HepG2 (cell line): Measurements from ENCODE around the gene NUB1. TPM values are rescaled to one million over a fixed set of nuclear protein-coding genes. Genes with fewer than 3 reads are reported as not detected.

Source experiments
- ATAC-seq: fragments of 200-7000 bp; cut with Tn5 transposase; 3 replicates; pipeline ENCODE4 v1.9.1; 2020; ENCODE audit warnings: mild to moderate bottlenecking, moderate library complexity
- BruUV-seq: library from RNA; stranded (reverse); fragments of 400-500 nt; replicated peaks from 2 replicates; lab custom pipeline; 2021; lab: Mats Ljungman, UMichigan
- CTCF ChIA-PET: fragments of 300-600 bp; formaldehyde crosslinking; extraction: SDS; loops from one replicate; lab custom pipeline; 2021; ENCODE audit warnings: low total read pairs, inconsistent platforms, low intra/inter-chr PET ratio; lab: Yijun Ruan, JAX
- POLR2A ChIA-PET: fragments of 350-600 bp; sonication (Branson Sonifier 250); formaldehyde crosslinking; loops from one replicate; lab custom pipeline; 2020; ENCODE audit warnings: antibody characterized with exemption, inconsistent platforms; lab: Yijun Ruan, JAX
- DNase-seq: peaks from one replicate; pipeline ENCODE4 v3.0.0-alpha.2; 2015; ENCODE audit warnings: low spot score
- FAIRE-seq: peaks from 3 replicates; lab custom pipeline; 2011; peaks lifted over from hg19 to GRCh38; lab: Jason Lieb, UNC
- H2AFZ ChIP-seq: one replicate; pipeline ENCODE4 v1.6.1; 2011; ENCODE audit warnings: low read length, inconsistent platforms
- H3K27ac ChIP-seq: fragments of 300-600 bp; 3 replicates; pipeline ENCODE4 v1.8.0; 2011; ENCODE audit warnings: mixed run types, mild to moderate bottlenecking, mixed read lengths, low read length, inconsistent platforms; ENCODE audit not compliant: insufficient read depth; ENCODE audit errors: extremely low read length
- H3K27me3 ChIP-seq, 2 experiments: fragments of 200-600 bp in 1 of 2; 2 replicates in 1 of 2; 3 replicates in 1 of 2; pipeline versions ENCODE4 v1.6.0 to v1.8.0; 2011; ENCODE audit warnings: low read length in 2 of 2, mild to moderate bottlenecking in 2 of 2, moderate library complexity in 2 of 2, inconsistent platforms in 1 of 2; ENCODE audit not compliant: insufficient read depth in 2 of 2, control insufficient read depth in 1 of 2
- H3K36me3 ChIP-seq, 2 experiments: fragments of 200-600 bp in 1 of 2; replicated peaks in 1 of 2; 2 replicates in 1 of 2; 3 replicates in 1 of 2; pipeline versions ENCODE4 v1.5.1 to v1.8.0; 2011; ENCODE audit warnings: low read length in 2 of 2, inconsistent platforms in 1 of 2; ENCODE audit not compliant: insufficient read depth in 2 of 2, control insufficient read depth in 1 of 2
- H3K4me1 ChIP-seq: 2 replicates; pipeline ENCODE4 v1.5.1; 2012; ENCODE audit warnings: low read length, inconsistent platforms; ENCODE audit not compliant: insufficient read depth
- H3K4me2 ChIP-seq: 2 replicates; pipeline ENCODE4 v1.6.0; 2011; ENCODE audit warnings: low read depth, low read length, inconsistent platforms
- H3K4me3 ChIP-seq, 3 experiments: fragments of 200-600 bp in 1 of 3; sonication (generic), shearing (Covaris generic) in 1 of 3; replicated peaks in 1 of 3; 2 replicates each; pipeline ENCODE4 v1.5.1; 2011 to 2016; ENCODE audit warnings: low read length in 3 of 3, inconsistent platforms in 2 of 3, low read depth in 2 of 3, mild to moderate bottlenecking in 2 of 3, control low read depth in 1 of 3, mixed read lengths in 1 of 3; ENCODE audit not compliant: insufficient read depth in 1 of 3
- H3K79me2 ChIP-seq: one replicate; pipeline ENCODE4 v1.6.1; 2011; ENCODE audit warnings: low read length, inconsistent platforms; ENCODE audit not compliant: insufficient read depth
- H3K9ac ChIP-seq: 2 replicates; pipeline ENCODE4 v1.6.0; 2011; ENCODE audit warnings: mild to moderate bottlenecking, low read depth, low read length, inconsistent platforms; ENCODE audit not compliant: insufficient read depth
- H3K9me3 ChIP-seq: 2 replicates; pipeline ENCODE4 v1.5.1; 2012; ENCODE audit warnings: mild to moderate bottlenecking, low read length
- H4K20me1 ChIP-seq: 2 replicates; pipeline ENCODE4 v1.6.0; 2011; ENCODE audit warnings: inconsistent platforms, mild to moderate bottlenecking, low read length, moderate library complexity; ENCODE audit not compliant: insufficient read depth
- FOXP1 ChIP-seq, 2 experiments: fragments of 450-650 bp in 1 of 2; IDR thresholded peaks; 2 replicates each; pipeline ENCODE4 v1.6.1; 2017 to 2018; ENCODE audit warnings: antibody characterized with exemption in 1 of 2
- KLF11 ChIP-seq: IDR thresholded peaks from 2 replicates; pipeline ENCODE4 v1.6.1; 2016; ENCODE audit warnings: missing compliant biosample characterization
- ZKSCAN5 ChIP-seq: sonication (generic); formaldehyde crosslinking; IDR thresholded peaks from 2 replicates; pipeline ENCODE4 v1.5.1; 2020; ENCODE audit warnings: mild to moderate bottlenecking, missing genetic modification reagents
- ZNF598 ChIP-seq: sonication (generic); formaldehyde crosslinking; IDR thresholded peaks from 2 replicates; pipeline ENCODE4 v1.5.1; 2020; ENCODE audit warnings: mild to moderate bottlenecking, missing genetic modification reagents, borderline replicate concordance
- WGBS: methylation state at CpG from one replicate; pipeline ENCODE4 v1.1.6; 2017; ENCODE audit warnings: low lambda C conversion rate; 5-methylcytosine and 5-hydroxymethylcytosine counted together
- in situ Hi-C: cut with HindIII; loops from 2 replicates; pipeline ENCODE4 v1.10.0; 2017; ENCODE audit warnings: low pct_unique_long_range_greater_than_20kb; ENCODE audit not compliant: extremely low pct_ligation_motif_present
- intact Hi-C: fragments of 100-400 bp; cut with micrococcal nuclease; formaldehyde crosslinking; loops from one replicate; pipeline ENCODE4 v1.10.0; 2022; ENCODE audit not compliant: unreplicated experiment
- polyA plus RNA-seq, 8 experiments: library from polyadenylated mRNA; depleted of rRNA in 3 of 8; stranded (reverse) in 7 of 8; unstranded in 1 of 8; fragments of >200 nt; fragmentation: Illumina TruSeq in 4 of 8; extraction: Trizol in 4 of 8; gene quantifications; 2 replicates each; pipeline versions ENCODE4 v1.2.1 to v1.2.3, GENCODE V29; 2011 to 2016; ENCODE audit warnings: low read depth in 4 of 8, missing spikeins in 1 of 8, mixed read lengths in 1 of 8; ENCODE audit not compliant: insufficient read depth in 1 of 8
- total RNA-seq, 5 experiments: library from RNA; depleted of rRNA; stranded (reverse); fragments of >200 nt; fragmentation: Illumina TruSeq; extraction: Trizol; gene quantifications; 2 replicates each; pipeline ENCODE4 v1.2.3, GENCODE V29; 2016; ENCODE audit warnings: low read depth in 1 of 5
- TF ChIP-seq, protein P1 (sequence below): sonication (generic); formaldehyde crosslinking; IDR thresholded peaks from 2 replicates; pipeline ENCODE4 v1.9.0; 2022; ENCODE audit warnings: missing genetic modification reagents, mild to moderate bottlenecking, borderline replicate concordance
- TF ChIP-seq, protein P2 (sequence below): sonication (generic); formaldehyde crosslinking; IDR thresholded peaks from 2 replicates; pipeline ENCODE4 v1.4.0; 2020; ENCODE audit warnings: missing genetic modification reagents

Gene NUB1
- total and polyA plus RNA-seq, 2 of the 13 experiments (the other 11 are each of a cell fraction or from before 2014, with no cell fraction given), result 27.1 to 37.0 TPM

DNA sequence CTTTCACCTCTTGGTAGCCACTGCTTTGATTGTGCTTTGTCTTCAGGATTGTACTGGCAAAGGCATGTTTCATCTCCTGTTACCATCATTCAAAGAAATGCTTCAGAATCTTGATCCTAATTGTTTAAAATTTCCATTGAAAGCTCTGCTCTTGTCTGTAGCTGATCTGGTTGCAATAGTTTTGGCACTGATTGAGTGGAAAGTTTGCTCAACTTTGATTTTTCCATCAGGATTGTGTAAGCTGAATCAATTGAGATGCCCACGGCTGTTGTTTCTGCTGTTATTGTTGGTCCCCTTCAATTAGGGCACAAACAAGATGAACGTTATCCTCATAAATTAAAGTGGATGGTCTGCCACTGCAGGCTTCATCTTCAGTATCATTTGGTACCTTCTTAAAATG lies 14.6 kb upstream of the NUB1 start:
- in situ Hi-C loops (no loop called here), intact Hi-C loops (no loop called here)
- no peak for ATAC-seq
- H3K9me3 ChIP-seq, result no peaks in the 10 kb centered on the region
- H3K79me2 ChIP-seq, result no peaks in the 10 kb centered on the region
- 0% methylated on average over 2 of the region's 2 CpGs for WGBS
- H4K20me1 ChIP-seq, result no peaks in the 10 kb centered on the region
- POLR2A ChIA-PET, result no interaction called here
- TF ChIP-seq, protein P1, sequence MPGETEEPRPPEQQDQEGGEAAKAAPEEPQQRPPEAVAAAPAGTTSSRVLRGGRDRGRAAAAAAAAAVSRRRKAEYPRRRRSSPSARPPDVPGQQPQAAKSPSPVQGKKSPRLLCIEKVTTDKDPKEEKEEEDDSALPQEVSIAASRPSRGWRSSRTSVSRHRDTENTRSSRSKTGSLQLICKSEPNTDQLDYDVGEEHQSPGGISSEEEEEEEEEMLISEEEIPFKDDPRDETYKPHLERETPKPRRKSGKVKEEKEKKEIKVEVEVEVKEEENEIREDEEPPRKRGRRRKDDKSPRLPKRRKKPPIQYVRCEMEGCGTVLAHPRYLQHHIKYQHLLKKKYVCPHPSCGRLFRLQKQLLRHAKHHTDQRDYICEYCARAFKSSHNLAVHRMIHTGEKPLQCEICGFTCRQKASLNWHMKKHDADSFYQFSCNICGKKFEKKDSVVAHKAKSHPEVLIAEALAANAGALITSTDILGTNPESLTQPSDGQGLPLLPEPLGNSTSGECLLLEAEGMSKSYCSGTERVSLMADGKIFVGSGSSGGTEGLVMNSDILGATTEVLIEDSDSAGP (CRISPR knock-in tag), result no peak
- TF ChIP-seq FOXP1 (IDR thresholded peaks at IDR 0.05) (no peak), FOXP1 (CRISPR knock-in tag; IDR thresholded peaks at IDR 0.05) (no peak), KLF11 (CRISPR knock-in tag) (no peak), ZNF598 (CRISPR knock-in tag) (no peak), ZKSCAN5 (CRISPR knock-in tag) (no peak)
- TF ChIP-seq, protein P2, sequence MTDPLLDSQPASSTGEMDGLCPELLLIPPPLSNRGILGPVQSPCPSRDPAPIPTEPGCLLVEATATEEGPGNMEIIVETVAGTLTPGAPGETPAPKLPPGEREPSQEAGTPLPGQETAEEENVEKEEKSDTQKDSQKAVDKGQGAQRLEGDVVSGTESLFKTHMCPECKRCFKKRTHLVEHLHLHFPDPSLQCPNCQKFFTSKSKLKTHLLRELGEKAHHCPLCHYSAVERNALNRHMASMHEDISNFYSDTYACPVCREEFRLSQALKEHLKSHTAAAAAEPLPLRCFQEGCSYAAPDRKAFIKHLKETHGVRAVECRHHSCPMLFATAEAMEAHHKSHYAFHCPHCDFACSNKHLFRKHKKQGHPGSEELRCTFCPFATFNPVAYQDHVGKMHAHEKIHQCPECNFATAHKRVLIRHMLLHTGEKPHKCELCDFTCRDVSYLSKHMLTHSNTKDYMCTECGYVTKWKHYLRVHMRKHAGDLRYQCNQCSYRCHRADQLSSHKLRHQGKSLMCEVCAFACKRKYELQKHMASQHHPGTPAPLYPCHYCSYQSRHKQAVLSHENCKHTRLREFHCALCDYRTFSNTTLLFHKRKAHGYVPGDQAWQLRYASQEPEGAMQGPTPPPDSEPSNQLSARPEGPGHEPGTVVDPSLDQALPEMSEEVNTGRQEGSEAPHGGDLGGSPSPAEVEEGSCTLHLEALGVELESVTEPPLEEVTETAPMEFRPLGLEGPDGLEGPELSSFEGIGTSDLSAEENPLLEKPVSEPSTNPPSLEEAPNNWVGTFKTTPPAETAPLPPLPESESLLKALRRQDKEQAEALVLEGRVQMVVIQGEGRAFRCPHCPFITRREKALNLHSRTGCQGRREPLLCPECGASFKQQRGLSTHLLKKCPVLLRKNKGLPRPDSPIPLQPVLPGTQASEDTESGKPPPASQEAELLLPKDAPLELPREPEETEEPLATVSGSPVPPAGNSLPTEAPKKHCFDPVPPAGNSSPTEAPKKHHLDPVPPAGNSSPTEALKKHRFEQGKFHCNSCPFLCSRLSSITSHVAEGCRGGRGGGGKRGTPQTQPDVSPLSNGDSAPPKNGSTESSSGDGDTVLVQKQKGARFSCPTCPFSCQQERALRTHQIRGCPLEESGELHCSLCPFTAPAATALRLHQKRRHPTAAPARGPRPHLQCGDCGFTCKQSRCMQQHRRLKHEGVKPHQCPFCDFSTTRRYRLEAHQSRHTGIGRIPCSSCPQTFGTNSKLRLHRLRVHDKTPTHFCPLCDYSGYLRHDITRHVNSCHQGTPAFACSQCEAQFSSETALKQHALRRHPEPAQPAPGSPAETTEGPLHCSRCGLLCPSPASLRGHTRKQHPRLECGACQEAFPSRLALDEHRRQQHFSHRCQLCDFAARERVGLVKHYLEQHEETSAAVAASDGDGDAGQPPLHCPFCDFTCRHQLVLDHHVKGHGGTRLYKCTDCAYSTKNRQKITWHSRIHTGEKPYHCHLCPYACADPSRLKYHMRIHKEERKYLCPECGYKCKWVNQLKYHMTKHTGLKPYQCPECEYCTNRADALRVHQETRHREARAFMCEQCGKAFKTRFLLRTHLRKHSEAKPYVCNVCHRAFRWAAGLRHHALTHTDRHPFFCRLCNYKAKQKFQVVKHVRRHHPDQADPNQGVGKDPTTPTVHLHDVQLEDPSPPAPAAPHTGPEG (CRISPR knock-in tag), result no peak
- H3K27me3 ChIP-seq, result no peaks in the 10 kb centered on the region; a peak in 2 of 5 replicates
- DNase-seq, result no peak
- no peak overlapping the region for H3K9ac ChIP-seq
- no peak overlapping the region for H2AFZ ChIP-seq
- no peaks in the 10 kb centered on the region for H3K4me1 ChIP-seq
- no peaks in the 10 kb centered on the region for H3K36me3 ChIP-seq
- FAIRE-seq, result no peak
- no peak overlapping the region for H3K4me3 ChIP-seq
- BruUV-seq, result no TSS peak
- CTCF ChIA-PET, result no interaction called here
- H3K27ac ChIP-seq, result no peak overlapping the region
- H3K4me2 ChIP-seq, result no peak overlapping the region
